UCSD-AML1 (cell line): ENCODE measurements around the gene TMEM106C.

ENCODE experiments used
- DNase-seq: peaks from one replicate; lab custom pipeline; 2025; ENCODE audit not compliant: unreplicated experiment; lab: John Stamatoyannopoulos, UW

Gene TMEM106C

DNA sequence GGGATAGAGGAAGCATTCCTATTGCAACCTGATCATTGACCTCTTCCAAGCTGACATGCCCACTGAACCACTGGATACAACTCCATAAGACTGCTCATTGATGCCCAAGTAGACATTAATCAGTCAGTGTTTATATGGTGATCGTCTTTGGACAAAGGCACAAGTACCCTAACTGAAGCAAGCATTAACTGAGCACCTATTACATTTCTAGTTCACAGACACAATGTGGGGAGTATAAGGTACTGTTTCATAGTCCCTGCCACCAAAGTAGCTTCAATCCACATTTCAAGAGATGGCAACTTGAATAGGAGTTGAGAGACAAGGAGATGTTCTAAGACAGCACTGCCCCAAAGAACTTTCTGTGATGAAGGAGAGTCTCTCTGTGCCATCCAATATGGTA is 51.7 kb downstream of the TMEM106C start:
- no peak for DNase-seq

- no peak for DNase-seq
These were observed 52.6 kb downstream of the TMEM106C start for GRCh38 chr12:48015954-48016353.

DNA sequence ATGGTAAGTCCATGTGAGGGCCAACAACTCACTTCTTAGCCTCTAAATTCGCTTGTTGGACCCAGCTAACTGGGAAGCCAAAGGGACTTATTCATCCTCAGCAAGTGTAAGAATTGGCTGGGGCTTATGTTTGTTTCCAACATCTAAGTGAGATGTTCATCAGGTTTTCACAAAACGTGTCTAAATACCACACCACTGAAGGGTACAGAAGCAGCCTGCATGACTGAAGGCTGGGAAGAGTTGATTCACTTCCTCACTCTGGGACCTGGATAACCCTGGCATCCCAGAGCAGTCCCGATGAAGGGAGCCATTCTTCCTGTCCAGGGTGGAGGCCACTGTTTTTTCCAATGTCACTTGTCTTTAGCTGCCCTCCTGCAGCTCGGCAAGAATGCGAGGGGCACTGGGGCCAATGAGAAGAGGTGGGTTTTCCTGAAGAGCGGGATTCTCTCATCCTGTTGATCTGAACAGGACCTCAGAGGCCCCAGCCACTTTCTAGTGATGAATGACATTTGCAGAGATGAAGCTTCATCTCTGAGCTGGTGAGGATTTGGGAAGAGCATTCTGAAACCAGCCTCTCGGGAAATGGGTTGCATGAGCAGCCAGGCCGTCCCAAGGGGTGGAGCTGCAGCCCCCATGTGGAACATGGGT is 53.1 kb downstream of the TMEM106C start:
- no peak for DNase-seq

- DNase-seq, result no peak
These were observed 54.1 kb downstream of the TMEM106C start for GRCh38 chr12:48017496-48017895.

DNA sequence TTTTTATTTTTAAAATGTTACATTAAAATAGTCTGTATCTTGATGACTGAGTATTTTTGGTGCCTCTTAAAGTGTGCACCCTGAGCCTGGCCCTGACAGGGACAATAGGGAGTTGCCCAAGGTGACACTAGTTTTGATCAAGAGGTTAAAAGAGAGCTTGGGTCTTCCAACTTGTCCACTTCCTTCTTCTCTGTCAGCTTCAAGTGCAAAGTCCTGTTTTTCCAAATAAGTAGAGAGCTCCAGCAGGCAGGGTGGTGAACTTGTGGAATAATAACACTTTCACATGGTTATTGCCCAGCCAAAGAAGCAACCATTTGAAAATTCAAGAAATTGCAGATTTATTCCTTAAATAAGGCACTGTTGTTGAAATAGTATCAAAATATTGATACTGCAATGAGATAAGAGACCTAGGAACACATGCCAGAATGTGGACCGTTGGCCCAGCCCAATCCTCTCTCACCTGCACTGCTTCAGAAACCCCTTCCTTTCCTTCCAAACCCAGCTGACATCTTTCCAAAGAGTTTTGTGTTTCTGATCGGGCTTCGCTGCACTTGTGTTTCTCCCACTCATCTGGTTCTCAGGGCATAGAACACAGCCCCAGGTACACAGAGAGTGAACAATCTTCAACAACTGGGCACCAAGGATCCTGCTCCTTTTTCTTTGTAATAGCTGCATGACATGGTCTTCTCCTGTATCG is 54.7 kb downstream of the TMEM106C start:
- DNase-seq, result no peak
